Measurements from ENCODE around the gene PHACTR4. TPM values are rescaled to one million over a fixed set of nuclear protein-coding genes. Genes with fewer than 3 reads are reported as not detected.
A peak's percentile ranks its signal among the peaks of the same experiment; 100 is the strongest.

Gene PHACTR4
- total and polyA plus RNA-seq, 2 of the 8 experiments (the other 6 are each of a cell fraction or from before 2014, with no cell fraction given): 23.7 to 57.8 TPM

DNA sequence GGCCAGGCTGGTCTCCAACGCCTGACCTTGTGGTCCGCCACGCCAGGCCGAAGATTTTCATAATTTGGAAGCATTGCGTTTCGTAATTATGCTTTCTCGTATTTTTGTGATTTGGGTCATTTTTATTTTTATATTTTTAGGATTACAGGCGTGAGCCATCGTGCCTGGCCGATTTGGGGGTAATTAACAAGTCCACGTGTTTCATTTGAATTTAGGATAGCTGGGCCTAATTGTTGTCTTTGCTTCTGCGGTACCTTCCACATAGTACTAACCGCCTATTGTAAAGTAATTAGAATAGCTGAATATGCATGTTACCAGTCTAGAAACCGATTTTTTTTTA, 137.3 kb downstream of the PHACTR4 start (continued):
- TF ChIP-seq, protein P1, sequence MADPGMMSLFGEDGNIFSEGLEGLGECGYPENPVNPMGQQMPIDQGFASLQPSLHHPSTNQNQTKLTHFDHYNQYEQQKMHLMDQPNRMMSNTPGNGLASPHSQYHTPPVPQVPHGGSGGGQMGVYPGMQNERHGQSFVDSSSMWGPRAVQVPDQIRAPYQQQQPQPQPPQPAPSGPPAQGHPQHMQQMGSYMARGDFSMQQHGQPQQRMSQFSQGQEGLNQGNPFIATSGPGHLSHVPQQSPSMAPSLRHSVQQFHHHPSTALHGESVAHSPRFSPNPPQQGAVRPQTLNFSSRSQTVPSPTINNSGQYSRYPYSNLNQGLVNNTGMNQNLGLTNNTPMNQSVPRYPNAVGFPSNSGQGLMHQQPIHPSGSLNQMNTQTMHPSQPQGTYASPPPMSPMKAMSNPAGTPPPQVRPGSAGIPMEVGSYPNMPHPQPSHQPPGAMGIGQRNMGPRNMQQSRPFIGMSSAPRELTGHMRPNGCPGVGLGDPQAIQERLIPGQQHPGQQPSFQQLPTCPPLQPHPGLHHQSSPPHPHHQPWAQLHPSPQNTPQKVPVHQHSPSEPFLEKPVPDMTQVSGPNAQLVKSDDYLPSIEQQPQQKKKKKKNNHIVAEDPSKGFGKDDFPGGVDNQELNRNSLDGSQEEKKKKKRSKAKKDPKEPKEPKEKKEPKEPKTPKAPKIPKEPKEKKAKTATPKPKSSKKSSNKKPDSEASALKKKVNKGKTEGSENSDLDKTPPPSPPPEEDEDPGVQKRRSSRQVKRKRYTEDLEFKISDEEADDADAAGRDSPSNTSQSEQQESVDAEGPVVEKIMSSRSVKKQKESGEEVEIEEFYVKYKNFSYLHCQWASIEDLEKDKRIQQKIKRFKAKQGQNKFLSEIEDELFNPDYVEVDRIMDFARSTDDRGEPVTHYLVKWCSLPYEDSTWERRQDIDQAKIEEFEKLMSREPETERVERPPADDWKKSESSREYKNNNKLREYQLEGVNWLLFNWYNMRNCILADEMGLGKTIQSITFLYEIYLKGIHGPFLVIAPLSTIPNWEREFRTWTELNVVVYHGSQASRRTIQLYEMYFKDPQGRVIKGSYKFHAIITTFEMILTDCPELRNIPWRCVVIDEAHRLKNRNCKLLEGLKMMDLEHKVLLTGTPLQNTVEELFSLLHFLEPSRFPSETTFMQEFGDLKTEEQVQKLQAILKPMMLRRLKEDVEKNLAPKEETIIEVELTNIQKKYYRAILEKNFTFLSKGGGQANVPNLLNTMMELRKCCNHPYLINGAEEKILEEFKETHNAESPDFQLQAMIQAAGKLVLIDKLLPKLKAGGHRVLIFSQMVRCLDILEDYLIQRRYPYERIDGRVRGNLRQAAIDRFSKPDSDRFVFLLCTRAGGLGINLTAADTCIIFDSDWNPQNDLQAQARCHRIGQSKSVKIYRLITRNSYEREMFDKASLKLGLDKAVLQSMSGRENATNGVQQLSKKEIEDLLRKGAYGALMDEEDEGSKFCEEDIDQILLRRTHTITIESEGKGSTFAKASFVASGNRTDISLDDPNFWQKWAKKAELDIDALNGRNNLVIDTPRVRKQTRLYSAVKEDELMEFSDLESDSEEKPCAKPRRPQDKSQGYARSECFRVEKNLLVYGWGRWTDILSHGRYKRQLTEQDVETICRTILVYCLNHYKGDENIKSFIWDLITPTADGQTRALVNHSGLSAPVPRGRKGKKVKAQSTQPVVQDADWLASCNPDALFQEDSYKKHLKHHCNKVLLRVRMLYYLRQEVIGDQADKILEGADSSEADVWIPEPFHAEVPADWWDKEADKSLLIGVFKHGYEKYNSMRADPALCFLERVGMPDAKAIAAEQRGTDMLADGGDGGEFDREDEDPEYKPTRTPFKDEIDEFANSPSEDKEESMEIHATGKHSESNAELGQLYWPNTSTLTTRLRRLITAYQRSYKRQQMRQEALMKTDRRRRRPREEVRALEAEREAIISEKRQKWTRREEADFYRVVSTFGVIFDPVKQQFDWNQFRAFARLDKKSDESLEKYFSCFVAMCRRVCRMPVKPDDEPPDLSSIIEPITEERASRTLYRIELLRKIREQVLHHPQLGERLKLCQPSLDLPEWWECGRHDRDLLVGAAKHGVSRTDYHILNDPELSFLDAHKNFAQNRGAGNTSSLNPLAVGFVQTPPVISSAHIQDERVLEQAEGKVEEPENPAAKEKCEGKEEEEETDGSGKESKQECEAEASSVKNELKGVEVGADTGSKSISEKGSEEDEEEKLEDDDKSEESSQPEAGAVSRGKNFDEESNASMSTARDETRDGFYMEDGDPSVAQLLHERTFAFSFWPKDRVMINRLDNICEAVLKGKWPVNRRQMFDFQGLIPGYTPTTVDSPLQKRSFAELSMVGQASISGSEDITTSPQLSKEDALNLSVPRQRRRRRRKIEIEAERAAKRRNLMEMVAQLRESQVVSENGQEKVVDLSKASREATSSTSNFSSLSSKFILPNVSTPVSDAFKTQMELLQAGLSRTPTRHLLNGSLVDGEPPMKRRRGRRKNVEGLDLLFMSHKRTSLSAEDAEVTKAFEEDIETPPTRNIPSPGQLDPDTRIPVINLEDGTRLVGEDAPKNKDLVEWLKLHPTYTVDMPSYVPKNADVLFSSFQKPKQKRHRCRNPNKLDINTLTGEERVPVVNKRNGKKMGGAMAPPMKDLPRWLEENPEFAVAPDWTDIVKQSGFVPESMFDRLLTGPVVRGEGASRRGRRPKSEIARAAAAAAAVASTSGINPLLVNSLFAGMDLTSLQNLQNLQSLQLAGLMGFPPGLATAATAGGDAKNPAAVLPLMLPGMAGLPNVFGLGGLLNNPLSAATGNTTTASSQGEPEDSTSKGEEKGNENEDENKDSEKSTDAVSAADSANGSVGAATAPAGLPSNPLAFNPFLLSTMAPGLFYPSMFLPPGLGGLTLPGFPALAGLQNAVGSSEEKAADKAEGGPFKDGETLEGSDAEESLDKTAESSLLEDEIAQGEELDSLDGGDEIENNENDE (IDR thresholded peaks at IDR 0.05; ENCODE audit: insufficient replicate concordance, low read length): no peak
- TF ChIP-seq SAP30 (IDR thresholded peaks at IDR 0.05; ENCODE audit: insufficient read depth, insufficient replicate concordance, low read length) (no peak), KDM4A (IDR thresholded peaks at IDR 0.05; ENCODE audit: low read depth, low read length, severe bottlenecking) (no peak), SP1 (IDR thresholded peaks at IDR 0.05; ENCODE audit: low read depth, low read length) (no peak), TAF7 (optimal IDR thresholded peaks at IDR 0.05; ENCODE audit: borderline replicate concordance, low read depth, low read length) (peak; percentile 55), SIRT6 (IDR thresholded peaks at IDR 0.05; ENCODE audit: low read length) (no peak)
- TF ChIP-seq, protein P2, sequence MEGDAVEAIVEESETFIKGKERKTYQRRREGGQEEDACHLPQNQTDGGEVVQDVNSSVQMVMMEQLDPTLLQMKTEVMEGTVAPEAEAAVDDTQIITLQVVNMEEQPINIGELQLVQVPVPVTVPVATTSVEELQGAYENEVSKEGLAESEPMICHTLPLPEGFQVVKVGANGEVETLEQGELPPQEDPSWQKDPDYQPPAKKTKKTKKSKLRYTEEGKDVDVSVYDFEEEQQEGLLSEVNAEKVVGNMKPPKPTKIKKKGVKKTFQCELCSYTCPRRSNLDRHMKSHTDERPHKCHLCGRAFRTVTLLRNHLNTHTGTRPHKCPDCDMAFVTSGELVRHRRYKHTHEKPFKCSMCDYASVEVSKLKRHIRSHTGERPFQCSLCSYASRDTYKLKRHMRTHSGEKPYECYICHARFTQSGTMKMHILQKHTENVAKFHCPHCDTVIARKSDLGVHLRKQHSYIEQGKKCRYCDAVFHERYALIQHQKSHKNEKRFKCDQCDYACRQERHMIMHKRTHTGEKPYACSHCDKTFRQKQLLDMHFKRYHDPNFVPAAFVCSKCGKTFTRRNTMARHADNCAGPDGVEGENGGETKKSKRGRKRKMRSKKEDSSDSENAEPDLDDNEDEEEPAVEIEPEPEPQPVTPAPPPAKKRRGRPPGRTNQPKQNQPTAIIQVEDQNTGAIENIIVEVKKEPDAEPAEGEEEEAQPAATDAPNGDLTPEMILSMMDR (IDR thresholded peaks at IDR 0.05; ENCODE audit: control extremely low read depth in 1 of 3, insufficient read depth in 1 of 3, low read depth in 1 of 3, low read length in 3 of 3): no peak
- TF ChIP-seq, protein P3, sequence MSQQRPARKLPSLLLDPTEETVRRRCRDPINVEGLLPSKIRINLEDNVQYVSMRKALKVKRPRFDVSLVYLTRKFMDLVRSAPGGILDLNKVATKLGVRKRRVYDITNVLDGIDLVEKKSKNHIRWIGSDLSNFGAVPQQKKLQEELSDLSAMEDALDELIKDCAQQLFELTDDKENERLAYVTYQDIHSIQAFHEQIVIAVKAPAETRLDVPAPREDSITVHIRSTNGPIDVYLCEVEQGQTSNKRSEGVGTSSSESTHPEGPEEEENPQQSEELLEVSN (IDR thresholded peaks at IDR 0.05): 0 out of 2 replicates have a peak, but pooled peaks have one; percentile 8

Measured in H1 (cell line).